ENCODE data around the gene NELFA. TPM values are rescaled to one million over a fixed set of nuclear protein-coding genes. Genes with fewer than 3 reads are reported as not detected.

Gene NELFA
- total and polyA plus RNA-seq, 4 donors = 7.1 to 11.8 (median 9.3) TPM

GRCh38 chr4:1987296-1987695, 21.5 kb downstream of the NELFA start:
- Histone ChIP-seq H3K27ac (ENCODE audit: low read depth in 1 of 2, low read length in 2 of 2) (no peak overlapping the region), H3K36me3 (ENCODE audit: control insufficient read depth in 4 of 4, insufficient read depth in 3 of 4, low read depth in 1 of 4, low read length in 3 of 4) (peaks cover 18 to 70% (median 31%) of the 10 kb centered on the region in 4 donors), H3K9ac (ENCODE audit: low read depth in 1 of 2, low read length in 2 of 2) (no peak overlapping the region), H3K9me3 (ENCODE audit: control insufficient read depth in 4 of 4, low read length in 3 of 4) (no peaks in the 10 kb centered on the region), H3K27me3 (ENCODE audit: control insufficient read depth in 4 of 4, insufficient read depth in 4 of 4, low read length in 3 of 4) (no peaks in the 10 kb centered on the region), H3K4me3 (ENCODE audit: low read depth in 1 of 3, low read length in 3 of 3) (no peak overlapping the region), H3K4me1 (ENCODE audit: control insufficient read depth in 4 of 4, insufficient read depth in 4 of 4, low read length in 3 of 4) (no peaks in the 10 kb centered on the region)
- WGBS = 96% methylated on average over 19 of the region's 19 CpGs
- DNase-seq (ENCODE audit: low spot score) = peak; percentile 28
- TF ChIP-seq JUND (IDR thresholded peaks at IDR 0.05) (no peak), EGR1 (IDR thresholded peaks at IDR 0.05; ENCODE audit: low read depth in 2 of 2) (no peak), GABPA (IDR thresholded peaks at IDR 0.05 in 1 of 2, conservative IDR thresholded peaks at IDR 0.05 in 1 of 2) (no peak), FOXA2 (IDR thresholded peaks at IDR 0.05) (no peak)
- TF ChIP-seq, protein P1, sequence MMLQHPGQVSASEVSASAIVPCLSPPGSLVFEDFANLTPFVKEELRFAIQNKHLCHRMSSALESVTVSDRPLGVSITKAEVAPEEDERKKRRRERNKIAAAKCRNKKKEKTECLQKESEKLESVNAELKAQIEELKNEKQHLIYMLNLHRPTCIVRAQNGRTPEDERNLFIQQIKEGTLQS (IDR thresholded peaks at IDR 0.05) = no peak
- TF ChIP-seq, protein P2, sequence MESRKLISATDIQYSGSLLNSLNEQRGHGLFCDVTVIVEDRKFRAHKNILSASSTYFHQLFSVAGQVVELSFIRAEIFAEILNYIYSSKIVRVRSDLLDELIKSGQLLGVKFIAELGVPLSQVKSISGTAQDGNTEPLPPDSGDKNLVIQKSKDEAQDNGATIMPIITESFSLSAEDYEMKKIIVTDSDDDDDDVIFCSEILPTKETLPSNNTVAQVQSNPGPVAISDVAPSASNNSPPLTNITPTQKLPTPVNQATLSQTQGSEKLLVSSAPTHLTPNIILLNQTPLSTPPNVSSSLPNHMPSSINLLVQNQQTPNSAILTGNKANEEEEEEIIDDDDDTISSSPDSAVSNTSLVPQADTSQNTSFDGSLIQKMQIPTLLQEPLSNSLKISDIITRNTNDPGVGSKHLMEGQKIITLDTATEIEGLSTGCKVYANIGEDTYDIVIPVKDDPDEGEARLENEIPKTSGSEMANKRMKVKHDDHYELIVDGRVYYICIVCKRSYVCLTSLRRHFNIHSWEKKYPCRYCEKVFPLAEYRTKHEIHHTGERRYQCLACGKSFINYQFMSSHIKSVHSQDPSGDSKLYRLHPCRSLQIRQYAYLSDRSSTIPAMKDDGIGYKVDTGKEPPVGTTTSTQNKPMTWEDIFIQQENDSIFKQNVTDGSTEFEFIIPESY (IDR thresholded peaks at IDR 0.05) = no peak

- Histone ChIP-seq H3K27me3 (ENCODE audit: control insufficient read depth in 4 of 4, insufficient read depth in 4 of 4, low read length in 3 of 4) (no peaks in the 10 kb centered on the region), H3K27ac (ENCODE audit: low read depth in 1 of 2, low read length in 2 of 2) (no peak overlapping the region), H3K36me3 (ENCODE audit: control insufficient read depth in 4 of 4, insufficient read depth in 3 of 4, low read depth in 1 of 4, low read length in 3 of 4) (peaks cover 18 to 73% (median 31%) of the 10 kb centered on the region in 4 donors), H3K4me1 (ENCODE audit: control insufficient read depth in 4 of 4, insufficient read depth in 4 of 4, low read length in 3 of 4) (no peaks in the 10 kb centered on the region), H3K9ac (ENCODE audit: low read depth in 1 of 2, low read length in 2 of 2) (no peak overlapping the region), H3K9me3 (ENCODE audit: control insufficient read depth in 4 of 4, low read length in 3 of 4) (no peaks in the 10 kb centered on the region), H3K4me3 (ENCODE audit: low read depth in 1 of 3, low read length in 3 of 3) (no peak overlapping the region)
- no peak for DNase-seq (ENCODE audit: low spot score)
- WGBS = 92% methylated on average over 22 of the region's 22 CpGs
- TF ChIP-seq RAD21 (IDR thresholded peaks at IDR 0.05) (no peak), RXRA (IDR thresholded peaks at IDR 0.05) (no peak), FOXA1 (IDR thresholded peaks at IDR 0.05) (no peak), GABPA (IDR thresholded peaks at IDR 0.05 in 1 of 2, conservative IDR thresholded peaks at IDR 0.05 in 1 of 2) (no peak), MAX (IDR thresholded peaks at IDR 0.05) (no peak), NR2F2 (IDR thresholded peaks at IDR 0.05) (no peak), SP1 (IDR thresholded peaks at IDR 0.05) (no peak), HNF4A (conservative IDR thresholded peaks at IDR 0.05) (no peak), YY1 (IDR thresholded peaks at IDR 0.05) (no peak), HNF4G (IDR thresholded peaks at IDR 0.05) (no peak), EGR1 (IDR thresholded peaks at IDR 0.05; ENCODE audit: low read depth in 2 of 2) (no peak), FOXA2 (IDR thresholded peaks at IDR 0.05) (no peak), JUND (IDR thresholded peaks at IDR 0.05) (no peak), TAF1 (conservative IDR thresholded peaks at IDR 0.05) (no peak)
- TF ChIP-seq, protein P3, sequence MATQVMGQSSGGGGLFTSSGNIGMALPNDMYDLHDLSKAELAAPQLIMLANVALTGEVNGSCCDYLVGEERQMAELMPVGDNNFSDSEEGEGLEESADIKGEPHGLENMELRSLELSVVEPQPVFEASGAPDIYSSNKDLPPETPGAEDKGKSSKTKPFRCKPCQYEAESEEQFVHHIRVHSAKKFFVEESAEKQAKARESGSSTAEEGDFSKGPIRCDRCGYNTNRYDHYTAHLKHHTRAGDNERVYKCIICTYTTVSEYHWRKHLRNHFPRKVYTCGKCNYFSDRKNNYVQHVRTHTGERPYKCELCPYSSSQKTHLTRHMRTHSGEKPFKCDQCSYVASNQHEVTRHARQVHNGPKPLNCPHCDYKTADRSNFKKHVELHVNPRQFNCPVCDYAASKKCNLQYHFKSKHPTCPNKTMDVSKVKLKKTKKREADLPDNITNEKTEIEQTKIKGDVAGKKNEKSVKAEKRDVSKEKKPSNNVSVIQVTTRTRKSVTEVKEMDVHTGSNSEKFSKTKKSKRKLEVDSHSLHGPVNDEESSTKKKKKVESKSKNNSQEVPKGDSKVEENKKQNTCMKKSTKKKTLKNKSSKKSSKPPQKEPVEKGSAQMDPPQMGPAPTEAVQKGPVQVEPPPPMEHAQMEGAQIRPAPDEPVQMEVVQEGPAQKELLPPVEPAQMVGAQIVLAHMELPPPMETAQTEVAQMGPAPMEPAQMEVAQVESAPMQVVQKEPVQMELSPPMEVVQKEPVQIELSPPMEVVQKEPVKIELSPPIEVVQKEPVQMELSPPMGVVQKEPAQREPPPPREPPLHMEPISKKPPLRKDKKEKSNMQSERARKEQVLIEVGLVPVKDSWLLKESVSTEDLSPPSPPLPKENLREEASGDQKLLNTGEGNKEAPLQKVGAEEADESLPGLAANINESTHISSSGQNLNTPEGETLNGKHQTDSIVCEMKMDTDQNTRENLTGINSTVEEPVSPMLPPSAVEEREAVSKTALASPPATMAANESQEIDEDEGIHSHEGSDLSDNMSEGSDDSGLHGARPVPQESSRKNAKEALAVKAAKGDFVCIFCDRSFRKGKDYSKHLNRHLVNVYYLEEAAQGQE (IDR thresholded peaks at IDR 0.05) = no peak
- TF ChIP-seq, protein P1 (IDR thresholded peaks at IDR 0.05) = no peak
- TF ChIP-seq, protein P2 (IDR thresholded peaks at IDR 0.05) = no peak
- TF ChIP-seq, protein P4, sequence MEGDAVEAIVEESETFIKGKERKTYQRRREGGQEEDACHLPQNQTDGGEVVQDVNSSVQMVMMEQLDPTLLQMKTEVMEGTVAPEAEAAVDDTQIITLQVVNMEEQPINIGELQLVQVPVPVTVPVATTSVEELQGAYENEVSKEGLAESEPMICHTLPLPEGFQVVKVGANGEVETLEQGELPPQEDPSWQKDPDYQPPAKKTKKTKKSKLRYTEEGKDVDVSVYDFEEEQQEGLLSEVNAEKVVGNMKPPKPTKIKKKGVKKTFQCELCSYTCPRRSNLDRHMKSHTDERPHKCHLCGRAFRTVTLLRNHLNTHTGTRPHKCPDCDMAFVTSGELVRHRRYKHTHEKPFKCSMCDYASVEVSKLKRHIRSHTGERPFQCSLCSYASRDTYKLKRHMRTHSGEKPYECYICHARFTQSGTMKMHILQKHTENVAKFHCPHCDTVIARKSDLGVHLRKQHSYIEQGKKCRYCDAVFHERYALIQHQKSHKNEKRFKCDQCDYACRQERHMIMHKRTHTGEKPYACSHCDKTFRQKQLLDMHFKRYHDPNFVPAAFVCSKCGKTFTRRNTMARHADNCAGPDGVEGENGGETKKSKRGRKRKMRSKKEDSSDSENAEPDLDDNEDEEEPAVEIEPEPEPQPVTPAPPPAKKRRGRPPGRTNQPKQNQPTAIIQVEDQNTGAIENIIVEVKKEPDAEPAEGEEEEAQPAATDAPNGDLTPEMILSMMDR (IDR thresholded peaks at IDR 0.05; ENCODE audit: low read depth, low read length, missing input control) = no peak
Observed at GRCh38 chr4:1986578-1987210, 22.1 kb downstream of the NELFA start.
